Hippocampal formation (tissue), 2 donors: ENCODE data around the gene MSRB3.
"Not testable (repeated sequence)": the region's sequence is repeated elsewhere in the genome, so short reads cannot be mapped to it uniquely, and the experiment has no call there.

ENCODE experiments used
- DNase-seq, 2 donors: peaks; one replicate each; lab custom pipeline; 2025; lab: John Stamatoyannopoulos, UW

Gene MSRB3

DNA sequence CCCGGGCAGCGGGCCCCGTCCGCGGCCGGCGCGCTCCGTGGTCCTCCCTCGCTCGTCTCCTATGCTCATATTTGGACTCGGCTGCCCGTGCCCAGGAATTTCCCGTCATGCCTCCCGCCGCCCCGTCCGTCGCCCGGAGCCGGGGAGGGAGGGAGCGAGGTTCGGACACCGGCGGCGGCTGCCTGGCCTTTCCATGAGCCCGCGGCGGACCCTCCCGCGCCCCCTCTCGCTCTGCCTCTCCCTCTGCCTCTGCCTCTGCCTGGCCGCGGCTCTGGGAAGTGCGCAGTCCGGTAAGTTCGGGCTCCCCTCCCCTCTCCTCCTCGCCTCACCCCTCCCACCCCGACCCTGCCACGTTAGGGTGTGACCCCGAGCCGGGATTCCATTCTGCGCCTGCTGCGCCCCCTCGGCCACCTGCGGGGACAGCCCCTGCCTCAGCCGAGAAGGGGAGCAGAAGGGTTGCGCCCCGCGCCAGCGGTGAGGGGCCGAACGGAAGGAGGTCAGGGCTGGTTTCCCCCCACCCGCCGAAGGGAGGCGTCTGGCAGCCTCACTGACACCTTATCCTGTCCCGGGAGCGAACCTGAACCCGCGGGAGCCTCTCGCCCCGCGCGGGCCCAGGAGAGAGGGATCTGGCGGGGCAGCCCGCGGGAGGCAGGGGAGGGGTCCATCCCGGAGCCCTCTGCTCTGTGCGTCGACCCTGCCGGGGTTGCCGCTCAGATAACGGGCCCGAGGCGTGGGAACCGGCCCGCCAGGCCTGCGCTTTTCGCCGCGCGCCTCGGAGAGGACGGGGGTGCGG is at the start of gene MSRB3:
Gene MSRB3 (plus strand): TSS at position 108 of the 793 bp plus-strand sequence. CDS start 29,897 bp downstream, outside the sequence.
- peak in 1 of 2 donors; percentile 20 for DNase-seq

DNA sequence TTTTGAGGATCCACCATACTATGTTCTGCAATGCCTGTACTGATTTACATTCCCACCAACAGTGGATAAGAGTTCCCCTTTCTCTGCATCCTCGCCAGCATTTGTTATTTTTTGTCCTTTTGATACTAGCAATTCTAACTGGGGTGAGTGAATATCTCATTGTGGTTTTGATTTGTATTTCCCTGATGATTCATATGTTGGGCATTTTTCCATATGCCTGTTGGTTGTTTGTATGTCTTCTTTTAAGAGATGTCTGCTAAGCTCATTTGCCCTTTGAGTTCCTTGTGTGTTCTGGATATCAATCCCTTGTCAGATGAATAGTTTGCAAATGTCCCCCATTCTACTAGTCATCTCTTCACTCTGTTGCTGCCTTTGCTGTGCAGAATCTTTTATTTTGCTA is 49.0 kb upstream of the MSRB3 start:
- no peak for DNase-seq

DNA sequence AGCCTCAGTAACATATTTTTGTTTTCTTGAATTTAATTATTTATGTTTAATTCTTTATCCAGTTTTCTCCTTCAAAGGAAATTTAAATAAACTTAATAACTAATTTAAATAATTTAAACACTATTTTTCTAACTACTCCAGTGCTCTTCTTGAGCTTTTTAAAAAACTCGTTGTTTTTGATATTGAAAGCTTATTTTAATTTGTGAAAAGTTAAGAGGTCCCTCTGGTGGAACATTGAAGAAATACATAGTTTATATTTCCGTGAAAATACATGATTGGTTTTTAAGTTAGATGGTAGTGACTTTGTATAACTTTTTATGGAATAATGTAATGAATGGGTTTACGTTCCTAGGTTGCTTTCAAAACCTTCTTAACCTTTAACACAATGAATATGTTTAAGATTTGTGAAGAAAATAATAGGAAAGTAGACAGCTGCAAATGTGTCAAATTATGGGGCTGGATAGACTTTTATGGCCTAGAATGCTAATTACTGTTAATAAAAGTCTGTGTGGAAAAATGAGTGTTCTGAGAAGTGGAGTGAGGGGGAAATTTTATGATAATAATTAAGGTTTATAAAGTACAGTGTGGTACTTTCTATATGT is 45.9 kb upstream of the MSRB3 start:
- DNase-seq, result peak in 1 of 2 donors; percentile 9

DNA sequence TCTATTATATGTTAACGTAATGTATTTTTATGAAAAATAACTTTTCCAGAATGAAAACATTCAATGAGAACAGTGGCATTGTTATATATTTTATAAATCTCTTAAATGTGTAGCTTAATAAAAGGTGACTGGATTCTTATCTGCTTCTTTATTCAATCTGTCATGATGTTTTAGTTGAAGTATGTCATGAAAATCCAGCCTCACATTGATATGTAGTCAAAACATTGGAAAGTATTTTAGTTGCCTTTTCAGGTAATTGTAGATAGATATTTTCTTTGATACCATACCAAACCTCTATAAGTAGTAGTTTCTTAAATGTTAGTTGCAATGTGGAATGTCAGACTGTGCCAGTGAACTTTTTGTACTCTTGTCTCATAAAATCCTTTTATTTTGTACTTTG is 41.3 kb upstream of the MSRB3 start:
- DNase-seq, result no peak

DNA sequence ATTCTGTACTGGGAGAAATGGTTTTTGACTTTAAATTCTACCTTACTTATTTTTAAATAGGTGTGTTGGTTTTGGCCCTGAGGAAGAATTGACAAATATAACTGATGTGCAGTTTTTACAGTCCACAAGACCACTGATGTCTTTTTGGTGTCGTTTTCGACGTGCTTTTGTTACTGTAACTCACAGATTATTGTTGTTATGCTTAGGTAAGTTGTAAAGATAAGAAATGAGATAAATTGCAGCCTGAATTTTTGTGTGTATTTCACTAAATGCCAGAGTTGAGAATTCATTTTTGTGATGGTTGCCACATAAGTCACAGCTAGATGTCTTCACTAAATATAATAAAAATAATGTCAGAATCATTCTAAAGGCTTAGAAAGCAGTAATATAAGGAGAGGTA is 39.9 kb upstream of the MSRB3 start:
- DNase-seq, result no peak

DNA sequence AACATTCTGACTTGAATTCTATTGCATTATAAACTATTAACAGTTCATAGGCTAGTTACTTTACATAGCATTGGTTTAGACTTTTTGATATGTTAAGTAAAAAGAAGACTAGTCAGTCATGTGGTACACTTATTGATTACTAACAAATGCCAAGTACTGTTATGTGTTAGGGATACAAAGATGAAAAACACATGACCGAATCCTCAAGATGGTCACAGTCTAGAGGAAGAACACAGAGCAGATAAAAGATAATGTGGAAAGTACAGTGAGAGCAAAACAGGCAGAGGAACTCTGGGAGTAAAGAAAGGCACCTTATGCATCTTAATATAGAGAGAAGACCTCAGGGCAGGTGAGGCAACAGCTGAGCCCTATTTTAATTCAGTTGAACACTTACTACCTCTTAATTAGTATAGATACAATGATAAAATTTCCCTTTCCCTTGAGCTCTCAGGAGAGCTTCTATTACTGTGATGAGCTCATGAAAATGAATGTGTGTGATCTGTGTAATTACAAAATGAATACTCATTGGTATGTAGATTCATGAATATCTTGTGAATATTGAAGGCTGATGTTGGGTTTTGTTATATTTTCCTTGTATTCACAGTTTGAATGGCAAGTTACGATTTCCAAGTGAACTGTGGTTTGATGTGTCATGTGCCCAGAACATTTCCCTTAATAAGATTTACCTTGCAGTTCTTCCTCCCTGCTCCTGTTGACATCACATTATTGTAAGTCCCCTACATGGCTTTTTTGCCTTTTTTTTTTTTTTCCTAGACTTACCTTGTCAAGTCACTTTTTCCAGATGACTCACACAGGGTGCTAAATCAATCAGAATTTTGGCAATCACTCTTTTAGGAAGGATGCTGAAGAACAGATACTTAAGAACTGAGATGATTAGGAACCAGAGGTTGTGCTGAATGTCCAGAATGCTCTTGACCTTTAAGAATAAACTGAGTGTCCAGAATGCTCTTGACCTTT is 29.5 kb upstream of the MSRB3 start:
- DNase-seq, result no peak

DNA sequence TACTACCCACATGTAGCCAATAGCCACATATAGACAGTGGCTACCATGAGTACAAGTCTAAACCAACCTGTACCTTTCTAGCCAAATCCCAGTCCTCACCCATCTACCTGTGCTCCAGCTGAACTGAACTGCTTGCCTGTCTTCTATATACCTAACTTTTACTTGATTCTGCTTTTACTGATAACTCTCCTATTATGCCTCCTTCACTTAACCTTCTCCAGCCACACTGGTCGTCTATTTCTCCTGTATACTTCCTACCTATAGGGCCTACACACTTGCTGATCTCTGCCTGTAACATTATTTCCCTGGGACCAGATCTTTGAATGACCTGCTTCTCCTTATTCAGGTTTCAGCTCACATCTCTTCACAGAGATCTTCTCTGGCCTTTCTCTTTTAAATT is 26.0 kb upstream of the MSRB3 start:
- DNase-seq, result no peak

DNA sequence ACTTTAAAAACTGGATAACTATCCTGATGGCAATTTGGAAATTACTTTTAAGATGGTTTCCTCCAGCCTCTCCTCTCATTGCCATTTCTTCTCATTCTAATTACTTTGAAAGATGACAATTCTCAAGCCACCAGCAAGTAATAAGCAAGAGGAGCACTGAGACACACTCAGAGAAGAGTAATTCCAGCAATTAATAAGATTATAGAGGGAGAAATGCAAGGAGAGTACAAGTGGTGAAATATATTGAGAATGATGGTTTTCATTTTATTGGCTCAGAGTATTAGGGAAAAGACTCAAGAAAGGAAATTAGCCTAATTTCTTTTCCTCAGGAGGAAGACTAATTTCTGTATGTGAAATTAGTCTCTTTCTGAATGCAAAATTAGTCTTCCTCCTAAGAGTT is 20.5 kb upstream of the MSRB3 start:
- no peak for DNase-seq

DNA sequence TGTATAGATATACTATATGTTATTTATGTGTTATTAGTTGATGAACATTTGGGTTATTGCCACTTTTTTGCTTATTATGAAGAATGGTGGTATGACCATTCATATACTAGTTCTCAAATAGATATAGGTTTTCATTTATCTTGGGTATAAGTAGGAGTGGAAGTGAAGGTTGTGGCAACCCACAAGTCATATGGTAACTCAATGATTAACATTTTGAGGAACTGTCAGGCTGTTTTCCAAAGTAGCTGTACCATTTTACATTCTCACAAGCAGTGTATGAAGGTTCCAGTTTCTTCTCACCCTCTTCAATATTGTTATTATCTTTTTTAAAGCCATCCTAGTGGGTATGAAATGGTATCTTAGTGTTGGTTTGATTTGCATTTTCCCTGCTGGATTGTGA is 19.0 kb upstream of the MSRB3 start:
- DNase-seq, result no peak

DNA sequence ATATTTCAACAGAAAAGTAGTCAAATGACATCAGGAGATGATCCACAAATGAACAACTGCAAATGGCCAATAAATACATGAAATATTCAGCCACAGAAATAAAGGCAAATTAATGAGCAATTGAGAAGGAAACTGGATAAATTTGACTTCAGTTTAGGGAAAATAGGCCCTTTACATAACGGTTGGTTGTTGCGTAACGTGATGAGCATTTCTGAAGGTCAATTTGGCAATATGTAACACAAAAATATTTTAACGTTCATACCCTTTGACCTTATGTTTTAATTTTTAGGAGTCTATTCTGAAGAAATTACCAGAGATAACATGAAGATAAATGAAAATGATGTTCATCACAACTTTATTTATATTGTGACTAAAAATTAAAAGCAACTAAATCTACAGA is 14.7 kb upstream of the MSRB3 start:
- no peak for DNase-seq

DNA sequence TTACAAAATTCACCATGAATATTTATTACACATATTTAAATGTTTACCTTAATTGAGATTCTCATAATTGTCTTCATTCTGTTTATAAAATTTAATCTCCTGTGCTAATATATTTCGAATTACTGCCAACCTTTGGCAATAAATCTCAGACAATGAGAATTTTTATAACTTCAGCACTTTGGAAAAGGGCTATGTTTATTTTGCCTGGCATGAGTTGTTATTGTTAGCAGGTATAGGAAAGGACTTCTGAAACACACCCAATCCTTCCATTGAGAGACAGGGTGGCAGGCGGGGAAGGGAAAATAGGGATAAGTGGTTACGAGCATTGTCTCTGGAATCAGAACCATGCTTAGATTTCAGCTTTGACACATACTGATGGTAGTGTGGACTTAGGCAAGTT is 12.1 kb upstream of the MSRB3 start:
- DNase-seq, result no peak

DNA sequence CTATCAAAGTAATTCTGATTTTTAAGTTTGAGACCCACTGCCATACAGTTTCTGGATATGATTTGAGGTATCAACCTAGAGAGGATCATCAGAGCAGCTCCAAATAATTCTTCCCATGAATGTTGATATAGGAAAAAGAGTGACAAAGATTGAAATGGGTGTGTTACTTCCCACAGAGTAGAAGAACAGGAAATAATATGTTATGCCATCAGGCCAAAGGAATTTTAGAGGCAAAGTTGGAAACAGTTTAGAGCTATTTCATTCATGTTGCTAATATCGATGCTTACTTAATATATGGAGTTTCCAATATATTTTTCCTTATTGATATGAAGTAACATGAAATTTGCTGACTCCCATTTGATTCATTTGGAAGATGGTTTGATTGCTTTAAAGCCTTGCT is 8.9 kb upstream of the MSRB3 start:
- no peak for DNase-seq

DNA sequence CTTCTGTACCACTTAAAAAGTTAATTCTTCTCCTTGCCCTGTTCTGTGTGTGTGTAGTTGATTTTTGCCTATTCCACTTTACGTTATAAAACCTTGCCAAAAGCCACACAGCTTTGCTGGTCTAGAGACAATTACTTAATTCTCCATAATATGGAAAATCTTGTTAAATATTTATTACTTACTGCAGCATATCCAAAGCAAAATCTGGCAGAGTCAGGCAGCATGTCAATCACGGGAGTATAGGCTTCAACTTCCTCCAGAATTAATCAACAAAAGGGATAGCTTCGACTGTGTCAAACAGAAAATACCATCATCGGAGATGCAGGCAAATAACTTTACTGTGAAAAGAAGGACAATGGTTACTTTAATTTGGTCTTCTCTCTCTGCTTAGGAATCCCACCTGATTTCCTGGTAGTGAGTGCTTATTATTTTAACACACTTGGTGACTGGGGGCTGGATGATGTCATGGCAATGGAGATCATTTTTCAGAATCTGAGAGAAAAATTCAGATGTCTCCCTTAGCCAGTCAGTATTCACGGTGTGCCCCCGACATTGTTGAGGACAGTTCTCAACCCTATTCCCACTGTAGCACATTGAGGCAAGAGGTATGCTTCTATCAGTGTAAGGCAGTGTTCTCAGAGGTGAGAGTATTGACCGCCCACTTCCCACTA is 3.7 kb upstream of the MSRB3 start:
- DNase-seq, result no peak

DNA sequence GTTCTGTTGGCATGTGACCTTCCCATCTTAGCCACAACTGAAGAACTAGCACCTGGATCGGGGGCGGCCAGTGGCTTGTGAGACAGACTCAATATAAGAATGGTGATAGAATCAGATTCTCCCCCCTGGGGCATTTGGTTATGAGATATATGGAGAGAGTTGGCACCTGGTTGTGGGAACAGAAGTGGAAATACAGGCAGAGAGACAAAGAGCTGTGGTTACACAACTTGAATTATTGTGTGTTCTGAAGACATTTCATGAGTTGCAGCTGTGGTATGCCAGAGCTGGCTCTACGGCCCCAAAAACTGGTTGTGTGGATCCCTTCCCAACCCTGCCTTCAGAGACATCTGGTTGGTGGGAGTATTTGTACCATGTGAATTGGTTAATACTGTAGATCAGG is 2.9 kb upstream of the MSRB3 start:
- DNase-seq, result no peak

DNA sequence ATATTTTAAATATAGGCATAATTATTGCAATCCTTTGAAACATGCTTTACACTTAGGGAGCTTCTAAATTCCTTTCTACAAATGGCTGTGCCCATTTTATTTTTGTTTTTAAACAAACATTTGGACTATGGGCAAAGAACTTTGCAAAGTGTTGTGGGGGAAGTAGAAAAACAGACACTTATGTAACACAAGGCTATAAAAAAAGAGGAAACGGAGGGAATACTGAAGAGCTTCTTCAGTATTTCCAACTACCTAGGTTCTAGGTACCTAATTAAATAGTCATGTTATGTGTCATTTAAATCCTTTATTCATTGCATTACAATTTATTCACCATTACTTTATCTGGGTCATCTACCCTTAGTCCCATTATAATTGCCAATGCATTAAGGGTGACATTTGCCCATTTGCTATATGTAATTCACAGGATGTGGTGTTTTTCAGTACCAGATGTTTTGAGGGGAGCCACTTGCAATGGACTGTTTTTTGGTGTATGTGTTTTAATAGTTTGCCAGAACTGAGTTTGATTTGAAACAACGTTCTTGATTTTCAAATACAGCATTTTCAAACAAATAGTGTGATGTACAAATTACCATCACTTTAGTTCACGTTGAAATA is 1.5 kb upstream of the MSRB3 start:
- no peak for DNase-seq

DNA sequence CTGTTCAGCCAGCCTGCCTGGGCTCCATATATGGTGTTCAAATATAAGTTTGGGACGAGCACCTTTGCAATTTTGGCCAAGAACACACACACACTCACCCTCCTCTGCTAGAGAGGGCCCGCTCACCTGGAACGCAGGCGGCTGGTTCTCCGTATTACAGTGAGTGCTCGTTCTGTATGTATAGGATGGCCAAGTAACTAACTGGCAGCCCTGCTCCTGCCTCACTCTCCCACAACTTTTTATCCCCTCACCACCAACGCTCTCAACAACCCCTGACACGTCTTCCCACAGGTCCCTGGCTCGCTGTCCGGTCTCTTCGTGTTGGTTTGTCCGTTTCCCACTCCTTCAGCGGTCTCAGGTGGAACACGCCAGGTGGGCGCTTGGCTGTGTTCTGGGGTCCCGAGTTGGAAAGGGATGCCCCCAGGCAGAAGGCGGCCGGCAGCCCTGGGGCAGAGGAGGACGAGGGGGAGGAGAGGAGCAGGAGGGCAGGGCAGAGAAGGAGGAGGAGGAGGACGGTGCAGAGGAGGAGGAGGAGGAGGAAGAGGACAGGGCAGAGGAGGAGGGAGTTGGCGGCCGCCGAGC is 398 bp upstream of the MSRB3 start:
- no peak for DNase-seq

DNA sequence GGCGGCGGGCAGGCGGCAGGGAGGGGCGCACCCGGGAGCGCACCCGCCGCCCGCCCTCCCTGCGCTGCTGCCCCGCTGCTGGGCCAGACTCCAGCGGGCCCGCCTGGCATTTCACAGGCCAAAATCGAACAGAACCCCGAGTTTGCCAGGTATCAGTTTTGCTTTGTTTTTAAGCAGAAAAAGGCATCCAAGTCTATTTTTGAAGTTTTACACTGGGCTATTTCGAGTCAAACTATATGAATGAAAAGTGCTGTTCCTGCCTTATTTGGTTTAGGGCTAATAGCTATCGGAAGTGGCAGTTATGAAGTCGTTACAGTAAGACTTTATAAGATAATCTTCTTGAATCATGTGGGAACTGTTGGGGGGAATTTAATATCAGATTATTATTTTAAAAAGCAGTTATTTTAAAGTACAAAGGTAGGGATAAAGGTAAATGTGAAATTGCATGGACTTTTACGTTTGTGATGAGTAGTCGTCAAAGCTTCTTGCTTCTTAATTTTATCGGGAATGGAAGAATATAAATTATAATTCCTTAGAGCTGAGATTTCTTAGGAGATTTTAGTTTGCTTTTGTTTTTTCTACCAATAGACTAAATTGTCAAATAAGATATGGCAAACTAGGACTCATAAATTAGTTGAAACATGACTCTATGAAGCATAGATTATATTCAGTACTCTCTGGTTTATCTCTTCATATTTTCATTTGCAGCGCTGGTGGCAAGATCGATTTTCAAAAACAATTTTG is 1.1 kb downstream of the MSRB3 start:
- no peak for DNase-seq

DNA sequence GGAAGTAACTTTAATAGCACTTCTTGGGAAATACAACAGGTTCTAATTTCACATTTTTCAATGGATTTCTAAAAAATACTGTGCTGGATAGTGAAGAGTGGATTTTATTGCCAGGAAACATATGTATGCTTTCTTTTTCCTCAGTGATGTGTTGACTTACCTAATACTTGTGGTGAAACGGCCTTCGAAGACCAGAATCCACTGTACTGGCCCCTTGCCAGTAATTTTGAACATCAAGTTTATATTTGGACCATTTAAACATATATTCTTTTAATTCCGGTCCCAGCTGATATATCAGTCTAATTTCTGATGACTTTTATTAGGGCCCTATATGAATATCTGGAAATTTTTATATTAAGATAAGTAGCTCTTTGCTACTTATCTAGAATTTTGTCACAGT is 1.8 kb downstream of the MSRB3 start:
- DNase-seq, result no peak

DNA sequence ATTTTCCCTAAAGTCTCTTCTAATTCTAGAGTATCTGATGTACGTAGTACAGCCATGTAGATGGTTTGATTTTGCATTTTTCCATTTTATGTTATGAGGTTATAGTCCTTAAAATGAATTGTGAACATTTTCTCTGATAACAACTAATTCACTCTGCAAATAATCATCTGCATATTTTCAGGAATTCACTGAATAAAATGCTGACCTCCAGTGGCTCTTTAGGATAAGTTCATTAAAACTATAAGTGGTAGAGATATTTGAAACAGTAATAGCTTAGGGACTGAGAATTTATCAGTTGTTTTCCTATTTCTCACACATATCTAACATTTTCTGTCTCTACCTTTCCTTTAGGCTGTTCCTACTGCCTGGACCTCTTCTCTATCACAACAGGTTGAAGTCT is 4.4 kb downstream of the MSRB3 start:
- DNase-seq, result no peak

DNA sequence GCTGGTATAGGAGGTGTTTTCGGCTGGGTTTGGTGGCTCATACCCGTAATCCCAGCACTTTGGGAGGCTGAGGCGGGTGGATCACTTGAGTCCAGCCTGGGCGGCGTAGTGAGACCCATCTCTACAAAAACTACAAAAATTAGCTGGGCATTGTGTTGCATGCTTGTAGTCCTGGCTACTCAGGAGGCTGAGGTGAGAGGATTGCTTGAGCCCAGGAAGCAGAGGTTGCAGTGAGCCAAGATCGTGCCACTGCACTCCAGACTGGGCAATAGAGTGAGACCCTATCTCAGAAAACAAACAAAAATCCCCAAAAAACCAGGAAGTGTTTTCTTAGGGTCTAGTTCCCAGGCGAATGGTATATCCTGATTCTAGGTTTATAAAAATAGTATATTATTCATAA is 7.0 kb downstream of the MSRB3 start:
- DNase-seq, result not testable (repeated sequence)
